K562 (cell line): ENCODE data around the gene TGFBR3L. TPM values are rescaled to one million over a fixed set of nuclear protein-coding genes. Genes with fewer than 3 reads are reported as not detected.

Experiments used
- JUNB ChIP-seq: fragments of 450-650 bp; formaldehyde crosslinking; conservative IDR thresholded peaks from 2 replicates; pipeline ENCODE4 v1.4.0; 2020; ENCODE audit warnings: mild to moderate bottlenecking
- NFIX ChIP-seq: fragments of 250-450 bp; sonication (Bioruptor Pico); IDR thresholded peaks from 2 replicates; pipeline ENCODE4 v1.4.0; 2020; ENCODE audit warnings: low read depth, mild to moderate bottlenecking, moderate library complexity
- POLR2A ChIP-seq: fragments of 450-650 bp; conservative IDR thresholded peaks from 2 replicates; pipeline ENCODE4 v1.6.1; 2016
- PURB ChIP-seq: sonication (generic); formaldehyde crosslinking; IDR thresholded peaks from 2 replicates; pipeline ENCODE4 v1.9.0; 2021; ENCODE audit warnings: low read depth, mild to moderate bottlenecking, missing genetic modification reagents
- RCOR1 ChIP-seq, 2 experiments: IDR thresholded peaks; 2 replicates each; pipeline ENCODE4 v1.6.1; 2012; ENCODE audit warnings: low read depth in 2 of 2, low read length in 2 of 2, borderline replicate concordance in 1 of 2, improper control_type of control experiment in 1 of 2
- ZFP36 ChIP-seq: fragments of 150-350 bp; IDR thresholded peaks from 2 replicates; pipeline ENCODE4 v1.6.1; 2018; ENCODE audit warnings: low read length, low read depth; ENCODE audit not compliant: partially characterized antibody
- polyA plus RNA-seq, 8 experiments: library from polyadenylated mRNA; depleted of rRNA in 4 of 8; stranded (reverse) in 5 of 8; unstranded in 3 of 8; fragments of >200 nt; fragmentation: Nextera tagmentation in 2 of 8; fragmentation: Illumina TruSeq in 1 of 8; extraction: Ambion mirVana in 2 of 8; extraction: Trizol in 1 of 8; gene quantifications; 2 replicates each; pipeline versions ENCODE4 v1.2.1 to v1.2.3, GENCODE V29; 2011 to 2014; ENCODE audit warnings: inconsistent platforms in 1 of 8, missing spikeins in 1 of 8
- total RNA-seq, 7 experiments: library from RNA; depleted of rRNA in 6 of 7; stranded (reverse); fragments of >200 nt in 6 of 7; fragmentation: Illumina TruSeq in 2 of 7; extraction: Trizol in 2 of 7; gene quantifications; 2 replicates each; pipeline versions ENCODE4 v1.2.1 to v1.2.3, GENCODE V29; 2011 to 2021; ENCODE audit warnings: low replicate concordance in 1 of 7
- TF ChIP-seq, protein P1 (sequence below): fragments of 250-450 bp; sonication (Bioruptor Pico); IDR thresholded peaks from 2 replicates; pipeline ENCODE4 v1.8.0; 2021; ENCODE audit warnings: moderate library complexity, mild to moderate bottlenecking, inconsistent platforms
- TF ChIP-seq, protein P2 (sequence below): sonication (generic); IDR thresholded peaks from 2 replicates; pipeline ENCODE4 v1.6.1; 2016
- TF ChIP-seq, protein P3 (sequence below): IDR thresholded peaks from 2 replicates; pipeline ENCODE4 v1.6.1; 2012; ENCODE audit warnings: low read depth, low read length, improper control_type of control experiment, borderline replicate concordance
- TF ChIP-seq, protein P4 (sequence below): fragments of 450-650 bp; IDR thresholded peaks from 2 replicates; pipeline ENCODE4 v1.6.1; 2016; ENCODE audit warnings: low read depth
- TF ChIP-seq, protein P5 (sequence below): fragments of 250-450 bp; sonication (Bioruptor Pico); IDR thresholded peaks from 2 replicates; pipeline ENCODE4 v1.8.0; 2022; ENCODE audit warnings: moderate library complexity, mild to moderate bottlenecking, inconsistent platforms

The TGFBR3L gene
- total and polyA plus RNA-seq, 9 of the 15 experiments (the other 6 are each of a cell fraction or from before 2014, with no cell fraction given) = not detected

DNA sequence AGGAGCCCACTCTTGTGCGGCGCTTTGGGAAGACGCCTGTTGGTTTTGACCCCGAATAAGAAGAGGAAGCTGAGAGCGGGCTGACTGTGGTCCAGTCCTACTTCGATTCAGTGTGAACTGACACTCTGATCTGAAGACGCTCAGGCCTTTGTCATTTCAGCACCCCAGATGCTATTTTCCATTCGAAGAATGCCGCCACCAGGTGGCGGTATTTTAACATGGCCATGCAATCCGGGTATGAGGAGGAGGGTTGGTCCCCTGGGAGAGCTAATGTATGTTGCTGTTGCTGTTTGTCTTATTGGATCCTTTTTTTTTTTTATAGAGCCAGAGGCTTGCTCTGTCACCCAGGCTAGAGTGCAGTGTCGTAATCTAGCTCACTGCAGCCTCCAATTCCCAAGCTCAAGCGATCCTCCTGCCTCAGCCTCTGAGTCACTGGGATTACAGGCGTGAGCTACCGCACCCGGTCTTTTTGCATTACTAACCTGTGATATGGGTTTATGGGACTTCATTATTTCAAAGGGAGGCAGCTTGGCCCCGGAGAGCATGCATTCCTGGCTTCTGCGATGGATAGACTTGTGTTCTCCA, 29.6 kb downstream of the TGFBR3L start (continued):
- TF ChIP-seq, protein P1, sequence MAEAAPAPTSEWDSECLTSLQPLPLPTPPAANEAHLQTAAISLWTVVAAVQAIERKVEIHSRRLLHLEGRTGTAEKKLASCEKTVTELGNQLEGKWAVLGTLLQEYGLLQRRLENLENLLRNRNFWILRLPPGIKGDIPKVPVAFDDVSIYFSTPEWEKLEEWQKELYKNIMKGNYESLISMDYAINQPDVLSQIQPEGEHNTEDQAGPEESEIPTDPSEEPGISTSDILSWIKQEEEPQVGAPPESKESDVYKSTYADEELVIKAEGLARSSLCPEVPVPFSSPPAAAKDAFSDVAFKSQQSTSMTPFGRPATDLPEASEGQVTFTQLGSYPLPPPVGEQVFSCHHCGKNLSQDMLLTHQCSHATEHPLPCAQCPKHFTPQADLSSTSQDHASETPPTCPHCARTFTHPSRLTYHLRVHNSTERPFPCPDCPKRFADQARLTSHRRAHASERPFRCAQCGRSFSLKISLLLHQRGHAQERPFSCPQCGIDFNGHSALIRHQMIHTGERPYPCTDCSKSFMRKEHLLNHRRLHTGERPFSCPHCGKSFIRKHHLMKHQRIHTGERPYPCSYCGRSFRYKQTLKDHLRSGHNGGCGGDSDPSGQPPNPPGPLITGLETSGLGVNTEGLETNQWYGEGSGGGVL = no peak
- TF ChIP-seq RCOR1 (IDR thresholded peaks at IDR 0.05; ENCODE audit: borderline replicate concordance in 1 of 2, low read depth in 2 of 2, low read length in 2 of 2) (peak in 1 of 2 experiments; percentile 54; a peak in 1 of 4 replicates), PURB (CRISPR knock-in tag) (no peak), NFIX (CRISPR knock-in tag) (no peak), ZFP36 (peak; percentile 70), JUNB (CRISPR knock-in tag) (no peak), POLR2A (no peak)
- TF ChIP-seq, protein P2, sequence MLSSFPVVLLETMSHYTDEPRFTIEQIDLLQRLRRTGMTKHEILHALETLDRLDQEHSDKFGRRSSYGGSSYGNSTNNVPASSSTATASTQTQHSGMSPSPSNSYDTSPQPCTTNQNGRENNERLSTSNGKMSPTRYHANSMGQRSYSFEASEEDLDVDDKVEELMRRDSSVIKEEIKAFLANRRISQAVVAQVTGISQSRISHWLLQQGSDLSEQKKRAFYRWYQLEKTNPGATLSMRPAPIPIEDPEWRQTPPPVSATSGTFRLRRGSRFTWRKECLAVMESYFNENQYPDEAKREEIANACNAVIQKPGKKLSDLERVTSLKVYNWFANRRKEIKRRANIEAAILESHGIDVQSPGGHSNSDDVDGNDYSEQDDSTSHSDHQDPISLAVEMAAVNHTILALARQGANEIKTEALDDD = 0 out of 2 replicates have a peak, but pooled peaks have one; percentile 17
- TF ChIP-seq, protein P3, sequence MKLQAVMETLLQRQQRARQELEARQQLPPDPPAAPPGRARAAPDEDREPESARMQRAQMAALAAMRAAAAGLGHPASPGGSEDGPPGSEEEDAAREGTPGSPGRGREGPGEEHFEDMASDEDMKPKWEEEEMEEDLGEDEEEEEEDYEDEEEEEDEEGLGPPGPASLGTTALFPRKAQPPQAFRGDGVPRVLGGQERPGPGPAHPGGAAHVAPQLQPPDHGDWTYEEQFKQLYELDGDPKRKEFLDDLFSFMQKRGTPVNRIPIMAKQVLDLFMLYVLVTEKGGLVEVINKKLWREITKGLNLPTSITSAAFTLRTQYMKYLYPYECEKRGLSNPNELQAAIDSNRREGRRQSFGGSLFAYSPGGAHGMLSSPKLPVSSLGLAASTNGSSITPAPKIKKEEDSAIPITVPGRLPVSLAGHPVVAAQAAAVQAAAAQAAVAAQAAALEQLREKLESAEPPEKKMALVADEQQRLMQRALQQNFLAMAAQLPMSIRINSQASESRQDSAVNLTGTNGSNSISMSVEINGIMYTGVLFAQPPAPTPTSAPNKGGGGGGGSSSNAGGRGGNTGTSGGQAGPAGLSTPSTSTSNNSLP = peak; percentile 81; the same call in 1 of the 2 replicates
- TF ChIP-seq, protein P4, sequence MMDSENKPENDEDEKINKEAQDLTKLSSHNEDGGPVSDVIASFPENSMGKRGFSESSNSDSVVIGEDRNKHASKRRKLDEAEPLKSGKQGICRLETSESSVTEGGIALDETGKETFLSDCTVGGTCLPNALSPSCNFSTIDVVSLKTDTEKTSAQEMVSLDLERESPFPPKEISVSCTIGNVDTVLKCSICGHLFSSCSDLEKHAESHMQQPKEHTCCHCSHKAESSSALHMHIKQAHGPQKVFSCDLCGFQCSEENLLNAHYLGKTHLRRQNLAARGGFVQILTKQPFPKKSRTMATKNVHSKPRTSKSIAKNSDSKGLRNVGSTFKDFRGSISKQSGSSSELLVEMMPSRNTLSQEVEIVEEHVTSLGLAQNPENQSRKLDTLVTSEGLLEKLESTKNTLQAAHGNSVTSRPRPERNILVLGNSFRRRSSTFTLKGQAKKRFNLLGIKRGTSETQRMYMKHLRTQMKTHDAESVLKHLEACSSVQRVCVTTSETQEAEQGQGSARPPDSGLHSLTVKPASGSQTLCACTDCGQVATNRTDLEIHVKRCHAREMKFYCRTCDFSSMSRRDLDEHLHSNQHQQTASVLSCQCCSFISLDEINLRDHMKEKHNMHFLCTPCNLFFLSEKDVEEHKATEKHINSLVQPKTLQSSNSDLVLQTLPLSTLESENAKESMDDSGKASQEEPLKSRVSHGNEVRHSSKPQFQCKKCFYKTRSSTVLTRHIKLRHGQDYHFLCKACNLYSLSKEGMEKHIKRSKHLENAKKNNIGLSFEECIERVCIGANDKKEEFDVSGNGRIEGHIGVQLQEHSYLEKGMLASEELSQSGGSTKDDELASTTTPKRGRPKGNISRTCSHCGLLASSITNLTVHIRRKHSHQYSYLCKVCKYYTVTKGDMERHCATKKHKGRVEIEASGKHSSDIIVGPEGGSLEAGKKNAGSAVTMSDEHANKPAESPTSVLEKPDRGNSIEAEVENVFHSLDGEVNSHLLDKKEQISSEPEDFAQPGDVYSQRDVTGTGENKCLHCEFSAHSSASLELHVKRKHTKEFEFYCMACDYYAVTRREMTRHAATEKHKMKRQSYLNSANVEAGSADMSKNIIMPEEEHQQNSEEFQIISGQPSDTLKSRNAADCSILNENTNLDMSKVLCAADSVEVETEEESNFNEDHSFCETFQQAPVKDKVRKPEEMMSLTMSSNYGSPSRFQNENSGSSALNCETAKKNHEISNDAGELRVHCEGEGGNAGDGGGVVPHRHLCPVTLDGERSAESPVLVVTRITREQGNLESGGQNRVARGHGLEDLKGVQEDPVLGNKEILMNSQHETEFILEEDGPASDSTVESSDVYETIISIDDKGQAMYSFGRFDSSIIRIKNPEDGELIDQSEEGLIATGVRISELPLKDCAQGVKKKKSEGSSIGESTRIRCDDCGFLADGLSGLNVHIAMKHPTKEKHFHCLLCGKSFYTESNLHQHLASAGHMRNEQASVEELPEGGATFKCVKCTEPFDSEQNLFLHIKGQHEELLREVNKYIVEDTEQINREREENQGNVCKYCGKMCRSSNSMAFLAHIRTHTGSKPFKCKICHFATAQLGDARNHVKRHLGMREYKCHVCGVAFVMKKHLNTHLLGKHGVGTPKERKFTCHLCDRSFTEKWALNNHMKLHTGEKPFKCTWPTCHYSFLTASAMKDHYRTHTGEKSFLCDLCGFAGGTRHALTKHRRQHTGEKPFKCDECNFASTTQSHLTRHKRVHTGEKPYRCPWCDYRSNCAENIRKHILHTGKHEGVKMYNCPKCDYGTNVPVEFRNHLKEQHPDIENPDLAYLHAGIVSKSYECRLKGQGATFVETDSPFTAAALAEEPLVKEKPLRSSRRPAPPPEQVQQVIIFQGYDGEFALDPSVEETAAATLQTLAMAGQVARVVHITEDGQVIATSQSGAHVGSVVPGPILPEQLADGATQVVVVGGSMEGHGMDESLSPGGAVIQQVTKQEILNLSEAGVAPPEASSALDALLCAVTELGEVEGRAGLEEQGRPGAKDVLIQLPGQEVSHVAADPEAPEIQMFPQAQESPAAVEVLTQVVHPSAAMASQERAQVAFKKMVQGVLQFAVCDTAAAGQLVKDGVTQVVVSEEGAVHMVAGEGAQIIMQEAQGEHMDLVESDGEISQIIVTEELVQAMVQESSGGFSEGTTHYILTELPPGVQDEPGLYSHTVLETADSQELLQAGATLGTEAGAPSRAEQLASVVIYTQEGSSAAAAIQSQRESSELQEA = no peak
- TF ChIP-seq, protein P5, sequence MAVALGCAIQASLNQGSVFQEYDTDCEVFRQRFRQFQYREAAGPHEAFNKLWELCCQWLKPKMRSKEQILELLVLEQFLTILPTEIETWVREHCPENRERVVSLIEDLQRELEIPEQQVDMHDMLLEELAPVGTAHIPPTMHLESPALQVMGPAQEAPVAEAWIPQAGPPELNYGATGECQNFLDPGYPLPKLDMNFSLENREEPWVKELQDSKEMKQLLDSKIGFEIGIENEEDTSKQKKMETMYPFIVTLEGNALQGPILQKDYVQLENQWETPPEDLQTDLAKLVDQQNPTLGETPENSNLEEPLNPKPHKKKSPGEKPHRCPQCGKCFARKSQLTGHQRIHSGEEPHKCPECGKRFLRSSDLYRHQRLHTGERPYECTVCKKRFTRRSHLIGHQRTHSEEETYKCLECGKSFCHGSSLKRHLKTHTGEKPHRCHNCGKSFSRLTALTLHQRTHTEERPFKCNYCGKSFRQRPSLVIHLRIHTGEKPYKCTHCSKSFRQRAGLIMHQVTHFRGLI (CRISPR knock-in tag) = no peak
